Spinal cord (tissue), 10 donors: ENCODE data around the gene DYDC1. TPM values are rescaled to one million over a fixed set of nuclear protein-coding genes. Genes with fewer than 3 reads are reported as not detected.
"Not testable (repeated sequence)": the region's sequence is repeated elsewhere in the genome, so short reads cannot be mapped to it uniquely, and the experiment has no call there.

Source experiments
- DNase-seq, 6 donors: peaks; one replicate each; pipeline versions ENCODE4 v3.0.0 to v3.0.0-alpha.2; 2013 to 2015; ENCODE audit warnings: low spot score in 6 of 6, low read depth in 4 of 6
- H3K27ac ChIP-seq: one replicate; pipeline ENCODE4 v1.5.1; 2013; ENCODE audit warnings: low read depth, low read length, control low read depth
- H3K27me3 ChIP-seq: one replicate; pipeline ENCODE4 v1.6.1; 2013; ENCODE audit warnings: low read length; ENCODE audit not compliant: control insufficient read depth, insufficient read depth
- H3K36me3 ChIP-seq: one replicate; pipeline ENCODE4 v1.6.1; 2013; ENCODE audit warnings: low read length; ENCODE audit not compliant: control insufficient read depth, insufficient read depth
- H3K4me1 ChIP-seq: one replicate; pipeline ENCODE4 v1.6.1; 2013; ENCODE audit warnings: low read length; ENCODE audit not compliant: control insufficient read depth, insufficient read depth
- H3K4me3 ChIP-seq: one replicate; pipeline ENCODE4 v1.5.1; 2013; ENCODE audit warnings: low read depth, low read length, control low read depth
- H3K9me3 ChIP-seq: one replicate; pipeline ENCODE4 v1.6.1; 2013; ENCODE audit warnings: low read length; ENCODE audit not compliant: control insufficient read depth, insufficient read depth
- WGBS: methylation state at CpG from one replicate; pipeline ENCODE4 v1.1.5; 2013; ENCODE audit warnings: missing lambda C conversion rate; ENCODE audit not compliant: insufficient coverage; 5-methylcytosine and 5-hydroxymethylcytosine counted together
- polyA plus RNA-seq, 2 donors: library from polyadenylated mRNA; unstranded; fragments of 120-200 nt; gene quantifications; one replicate each; pipeline ENCODE4 v1.2.1, GENCODE V29; 2013; ENCODE audit not compliant: insufficient read length in 2 of 2
- total RNA-seq, 2 donors: library from RNA; depleted of rRNA in 1 of 2; stranded (reverse); fragments of 120-200 nt in 1 of 2; fragments of >200 nt in 1 of 2; gene quantifications; one replicate each; pipeline versions ENCODE4 v1.2.3 to v1.2.4, GENCODE V29; 2013 to 2014
- donor health status: healthy.

The DYDC1 gene
- total and polyA plus RNA-seq, 4 donors = 0.35 to 1.4 (median 0.38) TPM; not detected in 1

DNA sequence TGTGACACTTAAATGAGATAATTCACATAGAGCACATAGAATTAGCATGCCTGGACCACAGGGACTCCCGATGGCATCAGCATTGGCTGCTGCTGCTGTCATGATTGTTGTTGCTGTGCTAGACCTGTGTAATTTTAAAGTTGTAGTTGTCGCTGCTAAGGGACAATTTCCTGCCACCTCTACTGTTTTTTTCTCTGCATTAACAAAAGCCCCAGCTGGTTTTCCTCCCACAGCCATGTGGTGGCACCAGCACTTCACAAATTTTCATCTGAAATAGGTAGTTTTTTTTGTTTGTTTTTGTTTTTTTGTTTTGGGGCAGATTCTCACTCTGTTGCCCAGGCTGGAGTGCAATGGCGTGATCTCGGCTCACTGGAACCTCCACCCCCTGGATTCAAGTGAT, 26.4 kb upstream of the DYDC1 start:
- peaks cover 2% of the 10 kb centered on the region for H3K4me1 ChIP-seq
- no peak overlapping the region for H3K4me3 ChIP-seq
- peak in 2 of 6 donors; percentile 70 to 85 for DNase-seq
- WGBS = no CpG with 5 or more reads among the region's 4 CpGs
- no peaks in the 10 kb centered on the region for H3K36me3 ChIP-seq
- H3K27me3 ChIP-seq = no peaks in the 10 kb centered on the region
- H3K27ac ChIP-seq = no peak overlapping the region
- H3K9me3 ChIP-seq = no peaks in the 10 kb centered on the region

DNA sequence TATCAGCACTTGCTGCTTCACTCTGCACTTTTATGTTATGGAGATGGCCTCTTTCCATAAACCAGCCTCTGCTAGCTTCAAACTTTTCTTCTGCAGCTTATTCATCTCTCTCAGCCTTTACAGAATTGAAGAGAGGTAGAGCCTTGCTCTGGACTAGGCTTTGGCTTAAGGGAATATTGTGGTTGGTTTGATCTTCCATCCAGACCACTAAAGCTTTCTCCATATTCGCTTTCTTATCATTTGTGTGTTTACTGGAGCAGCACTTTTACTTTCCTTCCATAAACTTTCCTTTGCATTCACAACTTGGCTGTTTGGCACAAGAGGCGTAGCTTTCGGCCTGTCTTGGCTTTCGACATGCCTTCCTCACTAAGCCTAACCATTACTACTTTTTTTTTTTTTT, 23.6 kb upstream of the DYDC1 start:
- Histone ChIP-seq H3K9me3 (no peaks in the 10 kb centered on the region), H3K4me3 (no peak overlapping the region), H3K27me3 (no peaks in the 10 kb centered on the region), H3K4me1 (no peaks in the 10 kb centered on the region), H3K27ac (no peak overlapping the region), H3K36me3 (no peaks in the 10 kb centered on the region)
- 78% methylated on average over 3 of the region's 4 CpGs for WGBS
- DNase-seq = no peak

DNA sequence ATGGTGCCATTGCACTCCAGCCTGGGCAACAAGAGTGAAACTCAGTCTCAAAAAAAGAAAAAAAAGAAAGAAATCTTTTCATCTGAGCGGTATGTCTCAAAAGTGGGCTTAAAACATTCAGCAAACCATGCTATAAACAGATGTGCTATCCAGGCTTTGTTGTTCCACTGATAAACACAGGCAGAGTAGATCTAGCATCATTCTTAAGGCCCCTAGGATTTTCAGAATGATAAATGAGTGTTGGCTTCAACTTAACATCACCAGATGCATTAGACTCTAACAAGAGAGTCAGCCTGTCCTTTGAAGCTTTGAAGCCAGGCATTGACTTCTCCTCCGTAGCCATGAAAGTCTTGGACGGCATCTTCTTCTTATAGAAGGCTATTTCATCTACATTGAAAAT, 23.1 kb upstream of the DYDC1 start:
- Histone ChIP-seq H3K36me3 (no peaks in the 10 kb centered on the region), H3K9me3 (no peaks in the 10 kb centered on the region), H3K4me3 (no peak overlapping the region), H3K4me1 (no peaks in the 10 kb centered on the region), H3K27me3 (no peaks in the 10 kb centered on the region), H3K27ac (no peak overlapping the region)
- DNase-seq = no peak
- WGBS = no CpG with 5 or more reads among the region's 3 CpGs

DNA sequence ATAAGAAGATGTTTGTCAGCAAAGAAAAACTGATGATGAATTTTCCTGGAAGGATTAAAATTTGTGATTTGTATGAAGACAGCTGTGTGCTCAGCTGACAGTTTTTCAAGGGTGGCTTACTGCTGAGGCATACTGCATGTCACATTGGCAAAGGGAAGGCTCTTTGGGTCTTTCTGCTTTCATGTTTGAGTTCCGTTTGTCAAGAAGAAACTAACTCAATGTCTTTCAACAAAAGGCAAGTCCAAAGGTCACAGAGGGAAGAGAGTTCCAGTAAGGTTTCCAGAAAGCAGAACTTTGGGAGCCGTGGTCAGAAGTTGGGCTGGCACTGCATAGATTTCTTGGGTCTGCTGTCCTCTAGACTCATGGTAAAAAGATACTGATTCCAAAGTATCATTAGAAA, 16.9 kb upstream of the DYDC1 start:
- DNase-seq = no peak
- no CpG with 5 or more reads among the region's 2 CpGs for WGBS
- Histone ChIP-seq H3K9me3 (no peaks in the 10 kb centered on the region), H3K4me1 (no peaks in the 10 kb centered on the region), H3K4me3 (no peak overlapping the region), H3K27ac (no peak overlapping the region), H3K27me3 (no peaks in the 10 kb centered on the region), H3K36me3 (no peaks in the 10 kb centered on the region)

DNA sequence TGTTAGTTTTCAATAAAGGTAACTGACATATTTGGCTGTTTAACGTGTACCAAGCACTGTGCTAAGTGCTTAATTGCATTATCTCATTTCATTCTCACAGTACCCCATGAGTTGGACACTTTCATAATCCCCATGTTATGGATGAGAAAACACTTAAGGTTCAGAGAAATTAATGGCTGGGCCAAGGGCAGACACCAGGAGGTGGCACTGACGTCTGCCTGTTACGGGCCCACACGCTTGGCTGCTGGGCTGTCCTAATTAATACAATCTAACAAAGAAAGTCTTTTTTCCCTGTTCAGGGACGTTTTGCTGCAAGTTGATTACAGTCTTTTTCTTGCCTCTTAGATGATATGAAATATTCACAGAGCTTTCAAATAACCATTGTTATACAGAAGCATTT, 16.1 kb upstream of the DYDC1 start:
- H3K27ac ChIP-seq = no peak overlapping the region
- H3K27me3 ChIP-seq = no peaks in the 10 kb centered on the region
- DNase-seq = peak in 2 of 6 donors; percentile 29 to 49
- no peak overlapping the region for H3K4me3 ChIP-seq
- H3K9me3 ChIP-seq = no peaks in the 10 kb centered on the region
- WGBS = 0% methylated on average over 1 of the region's 5 CpGs
- no peaks in the 10 kb centered on the region for H3K36me3 ChIP-seq
- H3K4me1 ChIP-seq = no peaks in the 10 kb centered on the region

DNA sequence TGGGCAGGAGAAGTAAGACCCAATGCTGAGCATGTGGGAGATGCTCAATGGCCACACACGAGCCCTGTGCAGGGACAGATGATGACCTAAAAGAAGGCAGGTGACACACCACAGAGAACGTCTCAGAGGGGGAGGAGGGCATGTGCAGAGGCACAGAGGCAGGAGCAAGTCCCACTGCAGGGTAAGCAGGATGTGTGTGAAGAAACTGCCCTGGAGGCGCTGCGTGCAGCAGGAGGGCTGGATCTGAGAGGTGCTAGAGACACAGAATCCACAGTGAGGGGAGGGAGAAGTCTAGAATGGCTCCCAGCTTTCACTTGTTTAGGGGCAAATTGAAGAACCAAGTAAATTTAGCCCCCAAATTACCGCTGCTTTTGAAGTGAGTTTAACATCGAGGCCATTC, 14.9 kb upstream of the DYDC1 start:
- WGBS = 98% methylated on average over 4 of the region's 6 CpGs
- DNase-seq = no peak
- no peaks in the 10 kb centered on the region for H3K27me3 ChIP-seq
- H3K27ac ChIP-seq = no peak overlapping the region
- H3K4me3 ChIP-seq = no peak overlapping the region
- no peaks in the 10 kb centered on the region for H3K36me3 ChIP-seq
- no peaks in the 10 kb centered on the region for H3K4me1 ChIP-seq
- peaks cover 11% of the 10 kb centered on the region for H3K9me3 ChIP-seq

DNA sequence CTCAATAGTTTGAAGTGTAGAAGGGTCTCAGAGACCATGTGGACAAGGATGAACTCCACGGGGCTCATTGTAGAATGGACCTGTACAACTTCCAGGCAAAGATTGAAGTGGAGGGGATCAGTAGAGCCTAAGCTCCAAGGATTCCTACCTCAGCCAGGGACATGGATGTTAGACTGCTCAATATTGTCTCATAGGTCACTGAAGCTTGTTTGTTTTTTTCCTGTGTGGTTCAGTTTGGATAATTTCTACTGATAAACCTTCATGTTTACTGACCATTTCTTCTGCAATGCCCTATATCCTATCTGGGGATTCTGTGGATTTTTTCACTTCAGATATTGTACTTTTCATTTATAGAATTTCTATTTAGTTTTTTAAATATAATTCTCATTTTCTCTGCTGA, 9.0 kb upstream of the DYDC1 start:
- no peaks in the 10 kb centered on the region for H3K36me3 ChIP-seq
- 0% methylated on average over 1 of the region's 1 CpG for WGBS
- DNase-seq = no peak
- H3K4me3 ChIP-seq = no peak overlapping the region
- H3K27me3 ChIP-seq = no peaks in the 10 kb centered on the region
- H3K27ac ChIP-seq = no peak overlapping the region
- peaks cover 12% of the 10 kb centered on the region for H3K9me3 ChIP-seq
- no peaks in the 10 kb centered on the region for H3K4me1 ChIP-seq

DNA sequence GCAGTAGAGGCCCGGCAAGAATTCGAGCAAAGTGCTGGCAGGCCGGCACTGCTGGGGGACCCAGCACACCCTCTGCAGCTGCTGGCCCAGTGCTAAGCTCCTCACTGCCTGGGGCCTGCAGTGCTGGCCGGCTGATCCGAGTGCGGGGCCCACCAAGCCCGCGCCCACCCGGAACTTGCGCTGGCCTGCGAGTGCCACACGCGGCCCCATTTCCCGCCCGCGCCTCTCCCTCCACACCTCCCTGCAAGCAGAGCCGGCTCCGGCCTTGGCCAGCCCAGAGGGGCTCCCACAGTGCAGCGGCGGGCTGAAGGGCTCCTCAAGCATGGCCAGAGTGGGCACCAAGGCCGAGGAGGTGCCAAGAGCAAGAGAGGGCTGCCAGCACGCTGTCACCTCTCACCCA, 3.1 kb upstream of the DYDC1 start:
- DNase-seq = no peak
- Histone ChIP-seq H3K4me3 (no peak overlapping the region), H3K9me3 (no peaks in the 10 kb centered on the region), H3K4me1 (peaks cover 16% of the 10 kb centered on the region), H3K36me3 (peaks cover 4% of the 10 kb centered on the region), H3K27me3 (peaks cover 2% of the 10 kb centered on the region), H3K27ac (no peak overlapping the region)
- WGBS = 96% methylated on average over 21 of the region's 22 CpGs

DNA sequence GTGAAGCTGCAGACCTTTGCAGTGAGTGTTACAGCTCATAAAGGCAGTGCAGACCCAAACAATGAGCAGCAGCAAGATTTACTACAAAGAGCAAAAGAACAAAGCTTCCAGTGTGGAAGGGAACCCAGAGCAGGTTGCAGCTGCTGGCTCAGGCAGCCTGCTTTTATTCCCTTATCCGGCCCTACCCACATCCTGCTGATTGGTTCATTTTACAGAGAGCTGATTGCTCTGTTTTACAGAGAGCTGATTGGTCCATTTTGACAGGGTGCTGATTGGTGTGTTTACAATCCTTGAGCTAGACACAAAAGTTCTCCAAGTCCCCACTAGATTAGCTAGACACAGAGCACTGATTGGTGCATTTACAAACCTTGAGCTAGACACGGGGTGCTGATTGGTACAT, 2.4 kb upstream of the DYDC1 start:
- no CpG with 5 or more reads among the region's 2 CpGs for WGBS
- peaks cover 16% of the 10 kb centered on the region for H3K4me1 ChIP-seq
- not testable (repeated sequence) for H3K27ac ChIP-seq, H3K9me3 ChIP-seq, DNase-seq, H3K4me3 ChIP-seq, H3K36me3 ChIP-seq, H3K27me3 ChIP-seq

DNA sequence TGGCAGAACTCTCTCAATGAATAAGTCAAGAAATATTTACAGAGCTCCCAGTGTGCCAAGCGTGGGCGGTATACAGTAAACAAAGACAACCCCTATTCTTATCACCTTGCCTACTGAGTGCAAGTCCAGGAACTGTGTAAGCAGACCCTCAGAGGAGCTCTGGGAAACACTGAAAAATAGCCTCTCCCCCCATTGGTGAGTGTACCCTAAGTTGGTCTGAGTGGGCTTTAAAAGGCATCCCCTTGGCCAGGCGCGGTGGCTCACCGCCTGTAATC, 1.2 kb upstream of the DYDC1 start:
- Histone ChIP-seq H3K27ac (no peak overlapping the region), H3K36me3 (peaks cover 4% of the 10 kb centered on the region), H3K27me3 (peaks cover 2% of the 10 kb centered on the region), H3K9me3 (no peaks in the 10 kb centered on the region), H3K4me1 (peaks cover 16% of the 10 kb centered on the region), H3K4me3 (no peak overlapping the region)
- 100% methylated on average over 3 of the region's 5 CpGs for WGBS
- no peak for DNase-seq
